IPS DF 4.7 (cell line): ENCODE data around the gene CTSF.
"Not testable (repeated sequence)": the region's sequence is repeated elsewhere in the genome, so short reads cannot be mapped to it uniquely, and the experiment has no call there.

Experiments used
- DNase-seq: peaks from one replicate; pipeline ENCODE4 v3.0.0-alpha.2; 2013; ENCODE audit warnings: low spot score; ENCODE audit errors: extremely low read depth

The CTSF gene

DNA sequence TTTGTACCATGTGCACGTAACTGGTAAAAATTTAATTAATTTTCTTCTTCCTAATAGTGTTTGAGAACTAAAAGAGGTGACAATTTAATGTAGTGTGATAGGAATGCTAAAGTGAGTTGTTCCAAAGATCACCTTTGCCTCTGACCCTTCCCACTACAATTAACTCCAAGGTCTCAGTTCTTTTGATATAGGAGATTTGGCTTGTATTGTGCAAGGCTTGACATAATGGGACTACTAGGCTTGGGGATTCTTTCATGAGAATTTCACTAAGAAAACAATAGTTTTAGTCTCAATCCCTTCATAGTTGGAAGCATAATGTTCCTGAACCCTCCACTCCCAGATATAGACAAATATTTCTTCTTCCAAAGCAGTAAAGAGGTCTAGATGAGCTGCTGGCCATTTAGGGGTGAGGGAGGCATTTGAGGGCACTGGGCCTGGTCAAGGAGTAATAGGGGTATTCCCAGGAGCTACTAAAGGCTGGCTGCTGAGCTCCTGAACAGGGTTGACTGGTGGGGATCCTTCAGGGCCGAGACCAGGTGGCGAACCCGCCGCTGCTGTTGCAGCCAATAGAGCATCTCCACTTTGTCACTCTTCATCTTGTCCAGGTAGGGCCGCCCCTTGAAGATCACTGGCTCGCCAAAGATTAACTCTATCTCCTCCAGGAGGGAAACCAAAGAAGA lies 21.7 kb upstream of the CTSF start:
- no peak for DNase-seq

- not testable (repeated sequence) for DNase-seq
Observed at GRCh38 chr11:66589315-66589714, 20.9 kb upstream of the CTSF start.

GRCh38 chr11:66586136-66586535 lies 17.7 kb upstream of the CTSF start:
- no peak for DNase-seq

- not testable (repeated sequence) for DNase-seq
Observed at GRCh38 chr11:66585447-66585846, 17.0 kb upstream of the CTSF start.

DNA sequence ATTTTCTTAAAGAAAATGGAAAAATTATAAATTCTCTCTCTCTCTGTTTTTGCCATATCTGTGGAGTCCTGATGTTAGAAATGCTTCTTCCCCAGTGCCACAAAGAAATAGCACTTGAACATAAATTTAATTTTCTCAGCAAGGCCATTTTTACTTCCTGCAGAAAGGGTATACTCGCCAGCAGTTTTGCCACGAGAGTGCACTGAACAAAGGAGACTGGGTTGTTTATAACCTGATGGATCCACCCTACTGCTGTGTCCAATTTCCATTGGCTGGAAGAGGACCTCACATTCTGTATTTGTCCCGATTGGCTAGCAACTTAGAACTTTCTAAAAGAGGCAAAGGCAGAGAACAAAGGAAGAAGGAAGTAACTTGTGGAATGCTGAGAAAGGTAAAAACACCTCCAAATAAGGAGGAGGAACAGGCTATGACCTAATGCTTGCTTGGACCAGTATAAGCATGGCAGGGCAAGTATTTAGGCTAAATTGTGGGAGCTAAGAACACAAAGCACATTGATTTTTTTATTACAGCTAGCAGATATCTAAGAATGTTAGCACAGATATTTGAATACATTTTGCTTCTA lies 14.2 kb upstream of the CTSF start:
- DNase-seq = not testable (repeated sequence)

GRCh38 chr11:66581261-66581660 lies 12.9 kb upstream of the CTSF start:
- no peak for DNase-seq

- no peak for DNase-seq
Observed at GRCh38 chr11:66580803-66581202, 12.4 kb upstream of the CTSF start.

- DNase-seq = no peak
Observed at GRCh38 chr11:66579017-66579606, 10.7 kb upstream of the CTSF start.

DNA sequence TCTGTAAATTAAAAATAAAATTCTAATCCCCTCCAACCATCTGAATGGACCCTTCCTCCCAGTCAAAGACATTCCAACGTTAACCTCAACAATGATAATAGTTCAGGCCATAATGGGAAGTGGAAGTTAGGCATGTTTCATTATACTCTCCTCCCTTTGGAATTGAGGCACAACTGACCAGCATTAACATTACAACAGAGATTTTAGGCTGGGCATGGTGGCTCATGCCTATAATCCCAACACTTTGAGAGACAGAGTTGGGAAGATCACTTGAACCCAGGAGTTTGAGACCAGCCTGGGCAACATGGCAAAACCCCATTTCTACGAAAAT lies 2.4 kb upstream of the CTSF start:
- no peak for DNase-seq

DNA sequence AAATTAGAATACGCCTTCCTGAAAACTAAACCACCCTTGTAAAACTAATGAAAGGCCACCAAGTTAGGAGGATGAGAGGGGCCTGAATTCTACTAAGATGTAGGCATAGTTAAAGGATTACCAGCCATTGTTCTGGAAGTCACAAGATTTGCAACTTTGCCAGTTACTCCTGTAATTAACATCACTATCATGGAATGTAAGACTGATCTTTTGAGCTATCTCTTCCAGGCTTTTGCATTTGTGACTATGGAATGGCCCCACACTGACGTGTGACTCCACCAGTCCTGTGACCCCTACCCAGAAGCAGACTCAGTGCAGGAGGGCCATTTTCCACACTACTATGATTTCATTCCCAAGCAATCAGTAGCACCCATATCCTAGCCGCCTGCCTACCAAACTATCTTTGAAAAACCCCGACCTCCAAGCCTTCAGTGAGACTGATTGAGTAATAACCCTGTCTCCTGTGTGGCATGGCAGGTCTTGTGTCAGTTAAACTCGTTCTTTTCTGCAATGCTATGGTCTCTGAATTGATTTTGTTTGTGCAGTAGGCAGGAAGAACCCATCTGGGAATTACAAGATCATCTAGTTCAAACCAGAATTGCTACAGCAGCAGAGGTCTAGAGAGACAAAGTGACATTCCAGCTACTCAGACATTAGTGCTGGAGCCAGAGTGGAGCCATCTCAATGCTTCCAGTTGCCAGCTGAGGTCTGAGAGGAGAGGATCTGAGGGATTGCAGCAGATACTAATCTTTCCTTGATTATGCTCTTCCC lies 1.9 kb upstream of the CTSF start:
- no peak for DNase-seq

- no peak for DNase-seq
Observed at GRCh38 chr11:66569076-66569475, 670 bp upstream of the CTSF start.

DNA sequence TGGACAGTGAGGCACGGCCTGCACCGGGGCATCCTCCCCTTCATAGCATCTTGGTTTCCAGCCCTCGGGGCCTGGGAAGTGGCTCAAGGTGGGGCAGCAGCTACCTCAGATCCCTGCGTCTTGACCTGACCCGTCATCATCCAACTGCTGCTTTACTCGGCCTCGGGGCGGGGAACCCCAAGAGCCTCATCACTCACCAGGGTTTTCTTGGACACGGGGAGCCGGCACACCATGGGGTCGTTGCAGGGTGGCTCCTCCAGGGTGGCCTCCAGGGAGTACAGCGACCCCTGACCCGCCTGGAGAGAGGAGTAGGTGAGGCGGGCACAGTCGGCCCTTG lies 651 bp downstream of the CTSF start:
- DNase-seq = no peak

DNA sequence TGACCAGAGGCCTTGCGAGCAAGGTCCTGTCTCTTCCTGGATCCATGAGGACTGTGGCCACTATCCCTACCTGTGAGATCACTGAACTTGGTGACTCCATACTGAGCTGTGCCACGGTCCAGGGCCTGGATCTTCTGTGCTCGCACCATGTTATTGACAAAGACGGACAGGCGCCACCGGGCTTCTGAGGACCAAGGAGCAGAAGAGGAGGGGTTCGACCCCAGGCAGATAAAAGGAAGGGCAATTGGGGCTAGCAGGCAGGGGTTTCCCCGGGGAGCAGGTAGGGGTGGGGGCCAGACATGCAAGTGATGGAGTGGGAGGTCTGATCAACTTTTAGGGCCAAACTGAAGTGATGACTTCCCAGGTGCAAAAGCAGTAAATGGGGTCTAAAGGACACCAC lies 2.2 kb downstream of the CTSF start:
- DNase-seq = no peak

GRCh38 chr11:66564984-66565383 lies 3.4 kb downstream of the CTSF start:
- no peak for DNase-seq

- DNase-seq = no peak
Observed at GRCh38 chr11:66564538-66564937, 3.9 kb downstream of the CTSF start.

DNA sequence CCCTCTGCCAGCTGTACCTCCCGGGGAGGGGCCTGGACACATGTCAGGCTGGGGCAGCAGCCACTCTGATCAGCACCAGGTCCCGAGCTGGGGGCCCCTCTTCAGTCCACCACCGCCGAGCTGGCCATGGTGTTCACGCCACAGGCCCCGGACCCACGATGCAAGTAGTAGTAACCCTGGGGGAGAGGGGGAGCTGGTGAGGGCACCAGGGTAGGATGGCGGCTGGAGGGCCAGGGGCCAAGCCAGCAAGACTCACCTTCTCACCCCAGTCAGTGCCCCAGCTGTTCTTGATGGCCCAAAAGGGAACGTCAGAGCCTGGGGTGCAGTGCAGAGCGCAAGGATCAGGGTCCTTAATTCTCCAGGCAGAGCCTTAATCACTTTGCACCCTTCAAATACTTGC lies 4.6 kb downstream of the CTSF start:
- no peak for DNase-seq

DNA sequence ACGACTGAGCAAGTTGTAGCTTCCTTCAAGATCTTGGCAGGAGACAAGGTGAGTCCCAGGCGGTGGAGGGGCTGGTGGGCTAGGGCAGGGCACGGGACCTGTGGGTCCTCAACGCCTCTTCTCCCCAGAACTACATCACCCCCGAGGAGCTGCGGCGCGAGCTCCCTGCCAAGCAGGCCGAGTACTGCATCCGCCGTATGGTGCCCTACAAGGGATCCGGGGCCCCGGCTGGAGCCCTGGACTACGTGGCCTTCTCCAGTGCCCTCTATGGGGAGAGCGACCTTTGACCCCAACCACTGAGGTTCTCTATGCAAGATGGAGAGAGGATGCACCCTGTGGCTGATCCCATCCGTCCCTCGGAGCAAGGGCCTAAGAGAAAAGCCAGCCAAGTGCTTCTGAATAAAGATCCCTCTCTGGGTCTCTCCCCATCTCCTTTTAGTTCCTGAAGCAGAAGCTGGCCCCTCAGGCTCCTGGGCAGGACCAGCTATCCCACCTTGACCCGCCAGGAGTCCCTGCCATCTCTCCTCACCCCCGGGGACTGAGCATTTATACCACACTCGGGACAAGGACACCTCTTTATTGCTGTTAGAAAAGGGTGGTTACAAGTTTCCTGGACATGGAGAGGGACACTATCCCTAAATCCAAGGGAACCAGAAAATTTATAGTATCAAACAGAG lies 5.4 kb downstream of the CTSF start:
- no peak for DNase-seq

- DNase-seq = no peak
Observed at GRCh38 chr11:66562275-66562674, 6.1 kb downstream of the CTSF start.

DNA sequence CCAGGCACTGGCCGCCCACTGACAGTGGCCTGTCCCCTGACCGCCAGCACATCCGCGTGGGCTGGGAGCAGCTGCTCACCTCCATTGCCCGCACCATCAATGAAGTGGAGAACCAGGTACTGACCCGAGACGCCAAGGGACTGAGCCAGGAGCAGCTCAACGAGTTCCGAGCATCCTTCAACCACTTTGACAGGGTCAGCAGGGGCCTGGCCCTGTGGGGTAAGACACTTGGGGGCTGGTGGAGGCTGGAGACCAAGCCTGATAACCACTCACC lies 6.5 kb downstream of the CTSF start:
- no peak for DNase-seq

- no peak for DNase-seq
Observed at GRCh38 chr11:66561178-66561974, 7.0 kb downstream of the CTSF start.

GRCh38 chr11:66559866-66560676 lies 8.3 kb downstream of the CTSF start:
- DNase-seq = no peak
